ENCODE results near the gene HOXB6.

HOXB6 gene

GRCh38 chr17:48559840-48560817 lies 44.7 kb downstream of the HOXB6 start:
- no peaks in the 10 kb centered on the region for H3K4me1 ChIP-seq (ENCODE audit: control insufficient read depth in 2 of 2, insufficient read depth in 1 of 2, low read depth in 1 of 2, low read length in 2 of 2)

GRCh38 chr17:48559122-48559839 lies 45.5 kb downstream of the HOXB6 start:
- Histone ChIP-seq H2AFZ (ENCODE audit: low read length) (no peak overlapping the region), H3K9me3 (replicated peaks in 1 of 2; ENCODE audit: control insufficient read depth in 2 of 2, insufficient read depth in 1 of 2, low read depth in 1 of 2, low read length in 2 of 2) (no peaks in the 10 kb centered on the region), H3K4ac (ENCODE audit: low read length) (no peak overlapping the region), H3K4me1 (ENCODE audit: control insufficient read depth in 2 of 2, insufficient read depth in 1 of 2, low read depth in 1 of 2, low read length in 2 of 2) (no peaks in the 10 kb centered on the region), H3K18ac (ENCODE audit: low read length) (no peak overlapping the region), H2BK15ac (ENCODE audit: low read length) (no peak overlapping the region), H3K9ac (ENCODE audit: low read depth, low read length, poor library complexity) (no peak overlapping the region), H3K79me1 (ENCODE audit: low read depth, low read length) (peaks cover 2% of the 10 kb centered on the region), H2BK5ac (ENCODE audit: low read length) (no peak overlapping the region), H3K4me3 (ENCODE audit: low read length in 2 of 2) (no peak overlapping the region), H3K14ac (ENCODE audit: low read length) (no peak overlapping the region), H3K4me2 (ENCODE audit: insufficient read depth, low read length, poor library complexity, severe bottlenecking) (no peak overlapping the region), H4K8ac (ENCODE audit: low read depth, low read length) (no peak overlapping the region), H3K27me3 (ENCODE audit: control insufficient read depth in 3 of 3, insufficient read depth in 3 of 3, low read depth in 1 of 3, low read length in 3 of 3) (peaks cover 66 to 98% (median 97%) of the 10 kb centered on the region in 3 experiments), H3K27ac (replicated peaks; ENCODE audit: low read length) (no peak overlapping the region), H4K91ac (ENCODE audit: low read depth, low read length, poor library complexity) (no peak overlapping the region), H3K36me3 (replicated peaks in 1 of 2; ENCODE audit: control insufficient read depth in 2 of 2, insufficient read depth in 2 of 2, low read length in 2 of 2) (no peaks in the 10 kb centered on the region), H2AK5ac (ENCODE audit: low read depth, low read length) (no peak overlapping the region), H2BK12ac (ENCODE audit: low read length) (no peak overlapping the region), H3K23ac (ENCODE audit: low read depth, low read length, poor library complexity) (no peak overlapping the region), H2BK120ac (ENCODE audit: low read depth, low read length) (no peak overlapping the region)
- WGBS, 2 donors (ENCODE audit: extremely low coverage in 2 of 2, insufficient read length in 2 of 2, insufficient replicate concordance in 1 of 2), result no CpG with 5 or more reads among the region's 16 CpGs
- DNase-seq (ENCODE audit: low spot score), result no peak

More at GRCh38 chr17:48559840-48560817, 44.7 kb downstream of the HOXB6 start:
- H2AK5ac ChIP-seq (ENCODE audit: low read depth, low read length), result no peak overlapping the region
- WGBS, 2 donors (ENCODE audit: extremely low coverage in 2 of 2, insufficient read length in 2 of 2, insufficient replicate concordance in 1 of 2), result no CpG with 5 or more reads among the region's 14 CpGs
- H2BK120ac ChIP-seq (ENCODE audit: low read depth, low read length), result no peak overlapping the region
- no peak overlapping the region for H3K14ac ChIP-seq (ENCODE audit: low read length)
- no peak overlapping the region for H2BK5ac ChIP-seq (ENCODE audit: low read length)
- H3K27ac ChIP-seq (replicated peaks; ENCODE audit: low read length), result no peak overlapping the region
- H3K27me3 ChIP-seq (ENCODE audit: control insufficient read depth in 3 of 3, insufficient read depth in 3 of 3, low read depth in 1 of 3, low read length in 3 of 3), result peaks cover 66 to 98% (median 97%) of the 10 kb centered on the region in 3 experiments
- no peak for DNase-seq (ENCODE audit: low spot score)
- H3K18ac ChIP-seq (ENCODE audit: low read length), result no peak overlapping the region
- no peak overlapping the region for H3K4ac ChIP-seq (ENCODE audit: low read length)
- H2AFZ ChIP-seq (ENCODE audit: low read length), result no peak overlapping the region
- H3K4me3 ChIP-seq (ENCODE audit: low read length in 2 of 2), result no peak overlapping the region
- H4K91ac ChIP-seq (ENCODE audit: low read depth, low read length, poor library complexity), result no peak overlapping the region
- H3K9me3 ChIP-seq (replicated peaks in 1 of 2; ENCODE audit: control insufficient read depth in 2 of 2, insufficient read depth in 1 of 2, low read depth in 1 of 2, low read length in 2 of 2), result no peaks in the 10 kb centered on the region
- no peaks in the 10 kb centered on the region for H3K79me1 ChIP-seq (ENCODE audit: low read depth, low read length)
- H2BK15ac ChIP-seq (ENCODE audit: low read length), result no peak overlapping the region
- H4K8ac ChIP-seq (ENCODE audit: low read depth, low read length), result no peak overlapping the region
- no peak overlapping the region for H2BK12ac ChIP-seq (ENCODE audit: low read length)
- no peak overlapping the region for H3K23ac ChIP-seq (ENCODE audit: low read depth, low read length, poor library complexity)
- no peak overlapping the region for H3K9ac ChIP-seq (ENCODE audit: low read depth, low read length, poor library complexity)
- H3K4me2 ChIP-seq (ENCODE audit: insufficient read depth, low read length, poor library complexity, severe bottlenecking), result no peak overlapping the region
- H3K36me3 ChIP-seq (replicated peaks in 1 of 2; ENCODE audit: control insufficient read depth in 2 of 2, insufficient read depth in 2 of 2, low read length in 2 of 2), result no peaks in the 10 kb centered on the region

DNA sequence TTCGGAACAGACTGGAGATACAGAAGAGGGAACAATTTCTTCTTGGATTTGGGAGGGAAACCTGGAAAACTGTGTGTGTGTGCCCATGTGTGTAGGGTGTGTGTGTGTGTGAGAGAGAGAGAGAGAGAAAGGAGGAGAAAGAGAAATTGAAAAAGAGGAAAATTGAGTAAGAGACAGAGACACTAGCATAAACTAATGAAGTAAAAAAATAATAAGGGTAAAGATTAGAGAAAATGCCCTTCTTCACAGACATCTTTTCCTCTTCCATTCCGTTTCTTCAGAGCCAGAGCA lies 46.0 kb downstream of the HOXB6 start:
- H3K4me2 ChIP-seq (ENCODE audit: insufficient read depth, low read length, poor library complexity, severe bottlenecking), result no peak overlapping the region
- no peak overlapping the region for H2BK120ac ChIP-seq (ENCODE audit: low read depth, low read length)
- no peak overlapping the region for H2BK5ac ChIP-seq (ENCODE audit: low read length)
- no peak overlapping the region for H2AK5ac ChIP-seq (ENCODE audit: low read depth, low read length)
- H3K9me3 ChIP-seq (replicated peaks in 1 of 2; ENCODE audit: control insufficient read depth in 2 of 2, insufficient read depth in 1 of 2, low read depth in 1 of 2, low read length in 2 of 2), result no peaks in the 10 kb centered on the region
- no peak overlapping the region for H3K18ac ChIP-seq (ENCODE audit: low read length)
- no peak overlapping the region for H2BK15ac ChIP-seq (ENCODE audit: low read length)
- H3K4me3 ChIP-seq (ENCODE audit: low read length in 2 of 2), result no peak overlapping the region
- no peak overlapping the region for H3K9ac ChIP-seq (ENCODE audit: low read depth, low read length, poor library complexity)
- H3K27ac ChIP-seq (replicated peaks; ENCODE audit: low read length), result no peak overlapping the region
- no peak overlapping the region for H4K8ac ChIP-seq (ENCODE audit: low read depth, low read length)
- no peak overlapping the region for H4K91ac ChIP-seq (ENCODE audit: low read depth, low read length, poor library complexity)
- no peak overlapping the region for H3K23ac ChIP-seq (ENCODE audit: low read depth, low read length, poor library complexity)
- H3K4me1 ChIP-seq (ENCODE audit: control insufficient read depth in 2 of 2, insufficient read depth in 1 of 2, low read depth in 1 of 2, low read length in 2 of 2), result no peaks in the 10 kb centered on the region
- peaks cover 2% of the 10 kb centered on the region for H3K79me1 ChIP-seq (ENCODE audit: low read depth, low read length)
- no peak overlapping the region for H3K14ac ChIP-seq (ENCODE audit: low read length)
- H3K4ac ChIP-seq (ENCODE audit: low read length), result no peak overlapping the region
- DNase-seq (ENCODE audit: low spot score), result no peak
- H2BK12ac ChIP-seq (ENCODE audit: low read length), result no peak overlapping the region
- WGBS, 2 donors (ENCODE audit: extremely low coverage in 2 of 2, insufficient read length in 2 of 2, insufficient replicate concordance in 1 of 2), result no CpG with 5 or more reads among the region's 2 CpGs
- no peaks in the 10 kb centered on the region for H3K36me3 ChIP-seq (replicated peaks in 1 of 2; ENCODE audit: control insufficient read depth in 2 of 2, insufficient read depth in 2 of 2, low read length in 2 of 2)
- H3K27me3 ChIP-seq (ENCODE audit: control insufficient read depth in 3 of 3, insufficient read depth in 3 of 3, low read depth in 1 of 3, low read length in 3 of 3), result peaks cover 69 to 99% (median 98%) of the 10 kb centered on the region in 3 experiments
- no peak overlapping the region for H2AFZ ChIP-seq (ENCODE audit: low read length)

Measured in neuronal stem cell (in vitro differentiated cells).